ENCODE results near the gene A1BG. TPM values are rescaled to one million over a fixed set of nuclear protein-coding genes. Genes with fewer than 3 reads are reported as not detected.

The A1BG gene
- total and polyA plus RNA-seq, 2 of the 8 experiments (the other 6 are each of a cell fraction or from before 2014, with no cell fraction given) = 20.8 to 69.6 TPM

DNA sequence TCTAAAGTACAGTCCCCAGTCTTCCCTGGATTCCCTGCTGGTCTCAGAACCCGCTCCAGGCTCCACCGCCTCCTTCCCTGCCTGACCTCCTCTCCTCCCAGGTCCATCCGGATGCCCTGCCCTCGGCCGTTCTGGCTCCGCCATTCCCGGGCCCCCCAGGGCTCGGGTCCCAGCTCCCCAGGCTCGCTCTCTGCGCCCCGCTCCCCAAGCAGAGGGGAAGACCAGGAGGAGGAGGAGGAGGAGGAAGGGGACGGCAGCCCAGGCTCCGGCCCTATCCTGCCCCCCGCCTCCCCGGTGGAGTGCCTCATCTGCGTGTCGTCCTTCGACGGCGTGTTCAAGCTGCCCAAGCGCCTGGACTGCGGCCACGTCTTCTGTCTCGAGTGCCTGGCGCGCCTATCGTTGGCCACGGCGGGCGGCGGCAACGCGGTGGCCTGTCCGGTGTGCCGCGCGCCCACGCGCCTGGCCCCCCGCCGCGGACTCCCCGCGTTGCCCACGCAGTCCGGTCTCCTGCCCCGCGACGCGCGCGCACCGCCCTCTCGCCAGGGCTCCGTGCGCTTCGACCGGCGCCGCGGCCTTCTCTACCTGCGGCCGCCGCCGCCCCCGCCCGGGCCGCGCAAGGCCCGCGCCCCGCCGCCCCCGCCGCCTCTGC, 42.8 kb upstream of the A1BG start:
- H2BK120ac ChIP-seq (replicated peaks; ENCODE audit: low read depth, low read length) = no peak overlapping the region
- no peak overlapping the region for H3K4ac ChIP-seq (replicated peaks; ENCODE audit: insufficient read length, low read depth, low read length)
- POLR2A ChIA-PET (ENCODE audit: partially characterized antibody) = interaction anchor here (0.6 to 7.2 kb wide), 16 partner anchors 9 to 206 kb away, joined by 3 to 78 read pairs (median 7); partner anchors contain the start of genes CHMP2A, RPS5, ZNF497 and ZNF584
- H2BK15ac ChIP-seq (ENCODE audit: low read length) = no peak overlapping the region
- CTCF ChIA-PET (ENCODE audit: partially characterized antibody) = interaction anchor here (0.9 kb wide), 1 partner anchor 99 kb away, joined by 3 read pairs; no protein-coding TSS in a partner anchor
- peak overlapping the region in 1 of 4 experiments; percentile 38; a peak in 2 of 7 replicates for H3K9ac ChIP-seq (replicated peaks in 1 of 4; ENCODE audit: extremely low read depth in 1 of 4, low read depth in 3 of 4, low read length in 3 of 4)
- H3K36me3 ChIP-seq (ENCODE audit: control insufficient read depth in 2 of 4, insufficient read depth in 4 of 4, low read length in 3 of 4) = peaks cover 12 to 34% (median 26%) of the 10 kb centered on the region in 4 experiments
- H3K4me3 ChIP-seq (ENCODE audit: extremely low read depth in 1 of 4, insufficient read depth in 2 of 4, low read depth in 3 of 4, low read length in 4 of 4) = peak overlapping the region; percentile 6 to 67 (median 36)
- H3K9me3 ChIP-seq (ENCODE audit: insufficient read depth in 2 of 2, low read depth in 1 of 2, low read length in 1 of 2) = no peaks in the 10 kb centered on the region
- H2BK5ac ChIP-seq (ENCODE audit: low read depth, low read length) = no peak overlapping the region
- H2AK5ac ChIP-seq (ENCODE audit: low read depth, low read length) = no peak overlapping the region
- peaks cover 2% of the 10 kb centered on the region; the same call in 1 of the 2 replicates for H3K79me1 ChIP-seq (ENCODE audit: low read depth, low read length)
- no peak overlapping the region for H2AFZ ChIP-seq (ENCODE audit: low read length)
- no peak overlapping the region for H4K91ac ChIP-seq (replicated peaks; ENCODE audit: insufficient read length, low read length)
- peak overlapping the region; percentile 63 to 83 for H3K4me2 ChIP-seq (ENCODE audit: insufficient read depth in 1 of 2, low read depth in 2 of 2, low read length in 2 of 2)
- peaks cover 12% of the 10 kb centered on the region for H3K23me2 ChIP-seq (ENCODE audit: low read depth, low read length)
- H3K23ac ChIP-seq (ENCODE audit: insufficient read length) = no peak overlapping the region
- peaks cover 0 to 4% of the 10 kb centered on the region in 2 experiments; a peak in 1 of 4 replicates for H3K79me2 ChIP-seq (ENCODE audit: control insufficient read depth in 1 of 2, insufficient read depth in 2 of 2, low read length in 2 of 2)
- peak in 1 of 2 experiments; percentile 82 for DNase-seq (ENCODE audit: low read depth in 1 of 2, low spot score in 2 of 2)
- peak overlapping the region; percentile 78; the same call in 1 of the 2 replicates for H4K8ac ChIP-seq (ENCODE audit: extremely low read depth, insufficient read depth, low read length)
- H3K14ac ChIP-seq (ENCODE audit: insufficient read length) = no peak overlapping the region
- no peak overlapping the region for H2BK20ac ChIP-seq (ENCODE audit: low read length)
- no peak overlapping the region for H3K56ac ChIP-seq (replicated peaks; ENCODE audit: insufficient read length, low read depth, low read length)
- peaks cover 3 to 17% (median 11%) of the 10 kb centered on the region in 4 experiments; a peak in 6 of 7 replicates for H3K27me3 ChIP-seq (replicated peaks in 1 of 4; ENCODE audit: control insufficient read depth in 3 of 4, extremely low read depth in 1 of 4, insufficient read depth in 3 of 4, low read length in 3 of 4)
- no peak for FAIRE-seq
- H2BK12ac ChIP-seq (ENCODE audit: low read depth, low read length) = no peak overlapping the region
- no peak overlapping the region for H3K27ac ChIP-seq (ENCODE audit: low read depth, low read length)
- H3K18ac ChIP-seq (ENCODE audit: extremely low read depth, low read length) = peak overlapping the region; percentile 60
- 2% methylated on average over 23 of the region's 75 CpGs; no CpG with 5 or more reads in 1 of the 2 experiments for WGBS, 2 experiments (ENCODE audit: extremely low coverage in 1 of 2, insufficient coverage in 1 of 2, insufficient read length in 1 of 2, insufficient replicate concordance in 2 of 2, low coverage in 1 of 2, low lambda C conversion rate in 2 of 2, missing lambda C conversion rate in 1 of 2)
- peaks cover 12 to 15% of the 10 kb centered on the region in 2 experiments for H4K20me1 ChIP-seq (replicated peaks in 1 of 2; ENCODE audit: control insufficient read depth in 1 of 2, insufficient read depth in 2 of 2, low read length in 2 of 2)
- H4K5ac ChIP-seq (ENCODE audit: insufficient read length, low read depth, low read length) = no peak overlapping the region
- peaks cover 0 to 27% (median 17%) of the 10 kb centered on the region in 4 experiments; a peak in 5 of 7 replicates for H3K4me1 ChIP-seq (replicated peaks in 1 of 4; ENCODE audit: control insufficient read depth in 3 of 4, insufficient read depth in 4 of 4, low read length in 3 of 4)
- TF ChIP-seq POLR2AphosphoS5 (IDR thresholded peaks at IDR 0.05; ENCODE audit: low read depth, low read length) (peak; percentile 20; the same call in 1 of the 2 replicates), SUZ12 (IDR thresholded peaks at IDR 0.05; ENCODE audit: low read length) (0 out of 2 replicates have a peak, but pooled peaks have one; percentile 28), SAP30 (IDR thresholded peaks at IDR 0.05; ENCODE audit: insufficient read depth, insufficient replicate concordance, low read length) (no peak), ASH2L (IDR thresholded peaks at IDR 0.05; ENCODE audit: low read length) (peak; percentile 24), YY1 (IDR thresholded peaks at IDR 0.05; ENCODE audit: low read depth, low read length) (0 out of 2 replicates have a peak, but pooled peaks have one; percentile 59), SIN3A (conservative IDR thresholded peaks at IDR 0.05 in 1 of 2, IDR thresholded peaks at IDR 0.05 in 1 of 2; ENCODE audit: low read depth in 1 of 2, low read length in 2 of 2) (peak in 1 of 2 experiments; percentile 51; a peak in 1 of 4 replicates), POU5F1 (IDR thresholded peaks at IDR 0.05; ENCODE audit: low read depth, low read length) (no peak), KDM4A (IDR thresholded peaks at IDR 0.05; ENCODE audit: low read depth, low read length, severe bottlenecking) (peak; percentile 63), CHD2 (IDR thresholded peaks at IDR 0.05; ENCODE audit: low read length) (no peak)
- TF ChIP-seq, protein P1, sequence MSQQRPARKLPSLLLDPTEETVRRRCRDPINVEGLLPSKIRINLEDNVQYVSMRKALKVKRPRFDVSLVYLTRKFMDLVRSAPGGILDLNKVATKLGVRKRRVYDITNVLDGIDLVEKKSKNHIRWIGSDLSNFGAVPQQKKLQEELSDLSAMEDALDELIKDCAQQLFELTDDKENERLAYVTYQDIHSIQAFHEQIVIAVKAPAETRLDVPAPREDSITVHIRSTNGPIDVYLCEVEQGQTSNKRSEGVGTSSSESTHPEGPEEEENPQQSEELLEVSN (IDR thresholded peaks at IDR 0.05) = 0 out of 2 replicates have a peak, but pooled peaks have one; percentile 9
